Heart left ventricle (tissue), 16 donors: Measurements from ENCODE around the gene CLCF1. TPM values are rescaled to one million over a fixed set of nuclear protein-coding genes. Genes with fewer than 3 reads are reported as not detected.

Experiments used
- ATAC-seq, 4 donors: fragments of 200-7000 bp; cut with Tn5 transposase; one replicate each; pipeline ENCODE4 v1.9.1; 2020 to 2022; ENCODE audit warnings: moderate library complexity in 4 of 4, mild to moderate bottlenecking in 3 of 4, moderate number of reproducible peaks in 1 of 4
- DNase-seq, 5 donors: peaks; one replicate each; pipeline ENCODE4 v3.0.0-alpha.2; 2020
- H3K27ac ChIP-seq, 12 donors: fragments of 200-600 bp; sonication (generic) in 4 of 12; one replicate each; pipeline versions ENCODE4 v1.5.0 to v1.8.0; 2016 to 2022; ENCODE audit warnings: mild to moderate bottlenecking in 2 of 12
- H3K27me3 ChIP-seq, 9 donors: fragments of 200-600 bp; sonication (generic) in 2 of 9; one replicate each; pipeline versions ENCODE4 v1.5.1 to v1.8.0; 2016 to 2022; ENCODE audit warnings: mild to moderate bottlenecking in 3 of 9
- H3K36me3 ChIP-seq, 9 donors: fragments of 200-600 bp; sonication (generic) in 2 of 9; one replicate each; pipeline versions ENCODE4 v1.5.0 to v1.8.0; 2018 to 2022; ENCODE audit warnings: mild to moderate bottlenecking in 2 of 9
- H3K4me1 ChIP-seq, 12 donors: fragments of 200-600 bp; sonication (generic) in 4 of 12; one replicate each; pipeline versions ENCODE4 v1.5.0 to v1.8.0; 2016 to 2022; ENCODE audit warnings: mild to moderate bottlenecking in 3 of 12
- H3K4me3 ChIP-seq, 12 donors: fragments of 200-600 bp; sonication (generic) in 4 of 12; one replicate each; pipeline versions ENCODE4 v1.5.0 to v1.8.0; 2017 to 2022; ENCODE audit warnings: mild to moderate bottlenecking in 9 of 12, moderate library complexity in 4 of 12
- H3K9me3 ChIP-seq, 12 donors: fragments of 200-600 bp; sonication (generic) in 4 of 12; one replicate each; pipeline versions ENCODE4 v1.5.0 to v1.8.0; 2016 to 2022; ENCODE audit warnings: mild to moderate bottlenecking in 1 of 12
- CTCF ChIP-seq, 12 donors: fragments of 200-600 bp; sonication (generic) in 4 of 12; IDR thresholded peaks; one replicate each; pipeline versions ENCODE4 v1.5.0 to v1.8.0; 2018 to 2022; ENCODE audit warnings: antibody characterized with exemption in 12 of 12, mild to moderate bottlenecking in 5 of 12
- POLR2A ChIP-seq, 2 donors: fragments of 450-650 bp; IDR thresholded peaks; one replicate each; pipeline ENCODE4 v1.6.1; 2017; ENCODE audit warnings: antibody characterized with exemption in 2 of 2, mild to moderate bottlenecking in 2 of 2, moderate library complexity in 2 of 2
- WGBS, 4 donors: extraction: QIAGEN DNeasy Blood & Tissue Kit in 2 of 4; methylation state at CpG; one replicate each; pipeline versions ENCODE4 v1.1.5 to v1.1.7; 2013 to 2018; 5-methylcytosine and 5-hydroxymethylcytosine counted together
- intact Hi-C, 10 donors: fragments of 100-400 bp; cut with DNase I; formaldehyde crosslinking; loops; one replicate each; pipeline versions ENCODE4 v1.11.1 to v1.14.2; 2022
- polyA plus RNA-seq, 2 donors: library from polyadenylated mRNA; stranded (reverse); fragments of 200-250 nt; gene quantifications; one replicate each; pipeline ENCODE4 v1.2.3, GENCODE V29; 2013
- total RNA-seq, 9 donors: library from RNA; depleted of rRNA in 2 of 9; stranded (reverse); fragments of >200 nt in 2 of 9; fragmentation: NEBNext Ultra II Directional in 3 of 9; extraction: Animal tissue kit (Norgen Biotek cat#: 25700) in 3 of 9; gene quantifications; one replicate each; pipeline versions ENCODE4 v1.1.0 to v1.2.4, GENCODE V29; 2016 to 2023
- donor health status: ischemic (EF 13 %, LVEDD 7.1; RV severe dilation, severe dysfunction).
- donor health status: healthy with polysubstance abuse.
- donor health status: DM: no; HTN: yes; CAD: no.
- donor health status: DM: no; HTN: no; CAD: no.
- donor health status: ischemic (EF 25% LVEDD 6.9; RV normal size, moderate dysfunction).
- donor health status: ischemic (EF 25% LVEDD 5.7; RV mildly dilated, moderate dysfunction).
- donor health status: healthy.
- donor health status: DM: yes; HTN: yes; CAD: no.
- donor health status: ischemic (EF 35%, LVEDD 5.7; RV mildly dilated, moderate dysfunction).
- donor health status: nonischemic (EF 11% LVEDD 7.7; RV severe dilation, severe dysfunction).
- donor health status: DM: yes; HTN: yes; CAD: no.
- donor health status: PGD.
- donor health status: ischemic (EF 29% LVEDD 5.4; RV normal size, mild dysfunction).
- donor health status: nonischemic (EF 23%, LVEDD 6.1; RV moderate dilation, normal function).

Gene CLCF1
- total and polyA plus RNA-seq, 11 donors, result 0.25 to 17.1 (median 1.7) TPM

GRCh38 chr11:67349928-67350465 is 23.4 kb downstream of the CLCF1 start:
- intact Hi-C loops, result loop anchor here in 6 of 10 donors (5.0 kb wide), 1 partner anchor 32 kb away; no protein-coding TSS in a partner anchor
- H3K27ac ChIP-seq, result peak overlapping the region in 2 of 12 donors; percentile 3 to 30
- no peaks in the 10 kb centered on the region for H3K27me3 ChIP-seq
- H3K36me3 ChIP-seq, result peaks cover 0 to 4% (median 0%) of the 10 kb centered on the region in 9 donors
- no peaks in the 10 kb centered on the region for H3K9me3 ChIP-seq
- WGBS, 4 donors, result 83 to 91% (median 85%) methylated on average over 4 of the region's 4 CpGs
- ATAC-seq, result no peak
- no peak for DNase-seq
- H3K4me3 ChIP-seq, result no peak overlapping the region
- H3K4me1 ChIP-seq, result peaks cover 3 to 53% (median 40%) of the 10 kb centered on the region in 12 donors
- TF ChIP-seq POLR2A (IDR thresholded peaks at IDR 0.05) (no peak), CTCF (IDR thresholded peaks at IDR 0.05) (no peak)

- no peak for TF ChIP-seq CTCF (IDR thresholded peaks at IDR 0.05)
- TF ChIP-seq POLR2A (IDR thresholded peaks at IDR 0.05), result no peak
- ATAC-seq (no peak), DNase-seq (no peak)
- H3K27ac ChIP-seq, result peak overlapping the region in 2 of 12 donors; percentile 3 to 30
- WGBS, 4 donors, result 70 to 76% (median 73%) methylated on average over 2 of the region's 2 CpGs
- H3K36me3 ChIP-seq, result peaks cover 0 to 4% (median 0%) of the 10 kb centered on the region in 9 donors
- peaks cover 2 to 48% (median 35%) of the 10 kb centered on the region in 12 donors for H3K4me1 ChIP-seq
- no peaks in the 10 kb centered on the region for H3K9me3 ChIP-seq
- no peak overlapping the region for H3K4me3 ChIP-seq
- no peaks in the 10 kb centered on the region for H3K27me3 ChIP-seq
- intact Hi-C loops, result loop anchor here in 6 of 10 donors (5.0 kb wide), 1 partner anchor 33 kb away; no protein-coding TSS in a partner anchor
These were observed 23.9 kb downstream of the CLCF1 start for GRCh38 chr11:67349457-67349856.

- DNase-seq, result no peak
- H3K4me1 ChIP-seq, result peaks cover 2 to 43% (median 31%) of the 10 kb centered on the region in 12 donors
- 69 to 77% (median 74%) methylated on average over 5 of the region's 5 CpGs for WGBS, 4 donors
- peaks cover 0 to 4% (median 0%) of the 10 kb centered on the region in 9 donors for H3K36me3 ChIP-seq
- H3K4me3 ChIP-seq, result no peak overlapping the region
- no peak for ATAC-seq
- no peaks in the 10 kb centered on the region for H3K9me3 ChIP-seq
- peak overlapping the region in 1 of 12 donors; percentile 30 for H3K27ac ChIP-seq
- H3K27me3 ChIP-seq, result no peaks in the 10 kb centered on the region
- TF ChIP-seq CTCF (IDR thresholded peaks at IDR 0.05), result no peak
- TF ChIP-seq POLR2A (IDR thresholded peaks at IDR 0.05), result no peak
- intact Hi-C loops, result loop anchor here in 6 of 10 donors (5.0 kb wide), 1 partner anchor 33 kb away; no protein-coding TSS in a partner anchor
These were observed 24.4 kb downstream of the CLCF1 start for GRCh38 chr11:67349036-67349435.

- Histone ChIP-seq H3K27me3 (no peaks in the 10 kb centered on the region), H3K27ac (no peak overlapping the region), H3K4me3 (no peak overlapping the region), H3K9me3 (no peaks in the 10 kb centered on the region), H3K4me1 (peaks cover 2 to 40% (median 28%) of the 10 kb centered on the region in 12 donors), H3K36me3 (peaks cover 0 to 4% (median 0%) of the 10 kb centered on the region in 9 donors)
- TF ChIP-seq POLR2A (IDR thresholded peaks at IDR 0.05) (no peak), CTCF (IDR thresholded peaks at IDR 0.05) (no peak)
- intact Hi-C loops, result loop anchor here in 6 of 10 donors (5.0 kb wide), 1 partner anchor 34 kb away; no protein-coding TSS in a partner anchor
- 80 to 89% (median 84%) methylated on average over 11 of the region's 11 CpGs for WGBS, 4 donors
- no peak for DNase-seq
- ATAC-seq, result no peak
These were observed 25.2 kb downstream of the CLCF1 start for GRCh38 chr11:67347964-67348749.
